Right lobe of liver (tissue), 6 donors: ENCODE measurements around the gene HLA-DPB1. TPM values are rescaled to one million over a fixed set of nuclear protein-coding genes. Genes with fewer than 3 reads are reported as not detected.

Source experiments
- ATAC-seq, 4 donors: fragments of 200-7000 bp; cut with Tn5 transposase; one replicate each; pipeline ENCODE4 v1.9.1; 2020; ENCODE audit warnings: mild to moderate bottlenecking in 4 of 4, moderate library complexity in 4 of 4
- DNase-seq, 3 donors: peaks; one replicate each; pipeline ENCODE4 v3.0.0-alpha.2; 2020
- H3K27ac ChIP-seq, 3 donors: fragments of 200-600 bp; one replicate each; pipeline ENCODE4 v1.8.0; 2022
- H3K27me3 ChIP-seq, 2 donors: fragments of 200-600 bp; one replicate each; pipeline ENCODE4 v1.8.0; 2022
- H3K36me3 ChIP-seq, 4 donors: fragments of 200-600 bp; sonication (generic) in 1 of 4; one replicate each; pipeline versions ENCODE4 v1.5.1 to v1.8.0; 2017 to 2022; ENCODE audit warnings: control low read depth in 1 of 4
- H3K4me1 ChIP-seq, 4 donors: fragments of 200-600 bp; sonication (generic) in 1 of 4; one replicate each; pipeline versions ENCODE4 v1.5.1 to v1.8.0; 2017 to 2022; ENCODE audit warnings: control low read depth in 1 of 4
- H3K4me3 ChIP-seq, 3 donors: fragments of 200-600 bp; one replicate each; pipeline ENCODE4 v1.8.0; 2022
- H3K9me3 ChIP-seq, 4 donors: fragments of 200-600 bp; sonication (generic) in 1 of 4; one replicate each; pipeline versions ENCODE4 v1.5.1 to v1.8.0; 2017 to 2022; ENCODE audit warnings: control low read depth in 1 of 4
- POLR2A ChIP-seq: fragments of 450-650 bp; IDR thresholded peaks from one replicate; pipeline ENCODE4 v1.6.1; 2017; ENCODE audit warnings: antibody characterized with exemption, mild to moderate bottlenecking
- WGBS: methylation state at CpG from one replicate; pipeline ENCODE4 v1.1.6; 2018; ENCODE audit warnings: low coverage, low lambda C conversion rate; ENCODE audit not compliant: insufficient coverage; ENCODE audit errors: missing lambda C conversion rate; 5-methylcytosine and 5-hydroxymethylcytosine counted together
- intact Hi-C, 2 donors: fragments of 100-400 bp; cut with DNase I; formaldehyde crosslinking; loops; one replicate each; pipeline versions ENCODE4 v1.11.2 to v1.14.1; 2022
- total RNA-seq, 6 experiments: library from RNA; depleted of rRNA in 2 of 6; stranded (reverse); fragments of >200 nt in 2 of 6; fragmentation: NEBNext Ultra II Directional in 3 of 6; extraction: Animal tissue kit (Norgen Biotek cat#: 25700) in 3 of 6; gene quantifications; one replicate each; pipeline versions ENCODE4 v1.1.0 to v1.2.4, GENCODE V29; 2016 to 2023
- TF ChIP-seq, protein P1 (sequence below), 4 donors: fragments of 200-600 bp in 3 of 4; fragments of 450-650 bp in 1 of 4; IDR thresholded peaks; one replicate each; pipeline versions ENCODE4 v1.5.1 to v1.8.0; 2016 to 2022; ENCODE audit warnings: antibody characterized with exemption in 4 of 4, mild to moderate bottlenecking in 2 of 4
- donor health status: DM: no; HTN: yes; CAD: no.
- donor health status: DM: no; HTN: no; CAD: no.
- donor health status: DM: no; HTN: no; CAD: no.
- donor health status: DM: no; HTN: yes; CAD: no.
- donor health status: DM: no; HTN: yes; CAD: no.

The HLA-DPB1 gene
- total RNA-seq, 6 experiments from 2014 or later = 8.6 to 66.7 (median 23.0) TPM

DNA sequence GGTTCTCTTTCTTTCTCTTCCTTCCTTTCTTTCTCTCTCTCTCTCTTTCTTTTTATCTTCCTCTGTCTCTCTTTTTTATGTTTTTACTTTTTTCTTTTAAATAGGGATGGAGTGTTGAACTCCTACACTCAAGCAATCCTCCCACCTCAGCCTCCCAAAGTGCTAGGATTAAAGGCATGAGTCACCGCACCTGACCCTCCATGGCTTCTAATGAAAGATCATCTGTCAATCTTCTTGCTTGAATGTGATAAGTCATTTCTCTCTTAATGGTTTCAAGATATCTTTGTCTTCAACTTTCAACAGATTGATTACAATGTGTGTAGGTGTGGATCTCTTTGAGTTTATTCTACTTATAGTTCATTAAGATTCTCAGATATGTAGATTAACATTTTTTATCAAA lies 41.2 kb upstream of the HLA-DPB1 start:
- no peak for DNase-seq
- ATAC-seq = no peak
- Histone ChIP-seq H3K36me3 (no peaks in the 10 kb centered on the region), H3K27ac (no peak overlapping the region), H3K9me3 (no peaks in the 10 kb centered on the region), H3K4me1 (peaks cover 0 to 9% (median 0%) of the 10 kb centered on the region in 4 donors), H3K27me3 (no peaks in the 10 kb centered on the region), H3K4me3 (no peak overlapping the region)
- intact Hi-C loops = no loop called here
- 100% methylated on average over 1 of the region's 1 CpG for WGBS
- TF ChIP-seq POLR2A = no peak
- TF ChIP-seq, protein P1, sequence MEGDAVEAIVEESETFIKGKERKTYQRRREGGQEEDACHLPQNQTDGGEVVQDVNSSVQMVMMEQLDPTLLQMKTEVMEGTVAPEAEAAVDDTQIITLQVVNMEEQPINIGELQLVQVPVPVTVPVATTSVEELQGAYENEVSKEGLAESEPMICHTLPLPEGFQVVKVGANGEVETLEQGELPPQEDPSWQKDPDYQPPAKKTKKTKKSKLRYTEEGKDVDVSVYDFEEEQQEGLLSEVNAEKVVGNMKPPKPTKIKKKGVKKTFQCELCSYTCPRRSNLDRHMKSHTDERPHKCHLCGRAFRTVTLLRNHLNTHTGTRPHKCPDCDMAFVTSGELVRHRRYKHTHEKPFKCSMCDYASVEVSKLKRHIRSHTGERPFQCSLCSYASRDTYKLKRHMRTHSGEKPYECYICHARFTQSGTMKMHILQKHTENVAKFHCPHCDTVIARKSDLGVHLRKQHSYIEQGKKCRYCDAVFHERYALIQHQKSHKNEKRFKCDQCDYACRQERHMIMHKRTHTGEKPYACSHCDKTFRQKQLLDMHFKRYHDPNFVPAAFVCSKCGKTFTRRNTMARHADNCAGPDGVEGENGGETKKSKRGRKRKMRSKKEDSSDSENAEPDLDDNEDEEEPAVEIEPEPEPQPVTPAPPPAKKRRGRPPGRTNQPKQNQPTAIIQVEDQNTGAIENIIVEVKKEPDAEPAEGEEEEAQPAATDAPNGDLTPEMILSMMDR (IDR thresholded peaks at IDR 0.05) = no peak

DNA sequence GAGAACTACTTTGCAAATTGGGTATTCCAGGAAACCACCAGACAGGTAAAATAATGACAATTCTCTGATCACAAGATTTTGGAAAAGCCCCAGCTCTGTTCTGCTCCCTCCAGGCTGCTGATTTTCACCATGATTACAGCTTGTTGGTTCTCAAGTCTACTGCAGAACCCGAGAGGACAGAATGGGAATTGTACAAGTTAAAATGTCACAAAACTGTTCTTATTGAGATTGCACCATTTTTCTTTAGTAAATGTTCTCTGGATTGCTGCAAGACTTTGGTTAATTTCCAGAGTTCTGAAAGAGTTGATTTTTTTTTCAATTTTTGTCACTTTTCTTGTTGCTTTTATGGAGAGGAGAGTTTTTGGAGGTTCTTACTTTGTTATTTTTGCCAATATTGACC lies 39.3 kb upstream of the HLA-DPB1 start:
- 17% methylated on average over 1 of the region's 1 CpG for WGBS
- no peaks in the 10 kb centered on the region for H3K27me3 ChIP-seq
- no peak for DNase-seq
- H3K4me1 ChIP-seq = peaks cover 0 to 9% (median 0%) of the 10 kb centered on the region in 4 donors
- intact Hi-C loops = no loop called here
- no peaks in the 10 kb centered on the region for H3K9me3 ChIP-seq
- no peak overlapping the region for H3K27ac ChIP-seq
- no peaks in the 10 kb centered on the region for H3K36me3 ChIP-seq
- ATAC-seq = peak in 3 of 4 donors; percentile 44 to 62 (median 51)
- H3K4me3 ChIP-seq = no peak overlapping the region
- TF ChIP-seq POLR2A = no peak
- TF ChIP-seq, protein P1 (IDR thresholded peaks at IDR 0.05) = no peak

DNA sequence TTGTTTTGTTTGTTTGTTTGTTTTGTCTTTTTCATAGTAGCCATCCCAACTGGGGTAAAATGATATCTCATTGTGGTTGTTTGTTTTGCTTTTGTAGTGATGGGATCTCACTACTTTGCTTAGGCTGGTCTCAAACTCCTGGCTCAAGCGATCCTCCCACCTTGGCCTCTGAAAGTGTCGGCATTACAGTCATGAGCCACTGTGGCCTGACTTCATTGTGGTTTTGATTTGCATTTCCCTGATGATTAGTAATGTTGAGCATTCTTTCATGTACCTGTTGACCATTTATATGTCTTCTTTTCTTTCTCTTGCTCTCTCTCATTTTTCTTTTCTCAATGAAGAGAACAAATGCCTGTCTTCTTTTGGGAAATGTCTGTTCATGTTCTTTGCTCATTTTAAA lies 35.6 kb upstream of the HLA-DPB1 start:
- ATAC-seq (no peak), DNase-seq (no peak)
- peaks cover 0 to 9% (median 0%) of the 10 kb centered on the region in 4 donors for H3K4me1 ChIP-seq
- intact Hi-C loops = no loop called here
- no CpG with 5 or more reads among the region's 2 CpGs for WGBS
- no peak overlapping the region for H3K4me3 ChIP-seq
- no peaks in the 10 kb centered on the region for H3K9me3 ChIP-seq
- no peaks in the 10 kb centered on the region for H3K27me3 ChIP-seq
- TF ChIP-seq POLR2A = no peak
- TF ChIP-seq, protein P1 (IDR thresholded peaks at IDR 0.05) = no peak
- H3K27ac ChIP-seq = no peak overlapping the region
- H3K36me3 ChIP-seq = no peaks in the 10 kb centered on the region

DNA sequence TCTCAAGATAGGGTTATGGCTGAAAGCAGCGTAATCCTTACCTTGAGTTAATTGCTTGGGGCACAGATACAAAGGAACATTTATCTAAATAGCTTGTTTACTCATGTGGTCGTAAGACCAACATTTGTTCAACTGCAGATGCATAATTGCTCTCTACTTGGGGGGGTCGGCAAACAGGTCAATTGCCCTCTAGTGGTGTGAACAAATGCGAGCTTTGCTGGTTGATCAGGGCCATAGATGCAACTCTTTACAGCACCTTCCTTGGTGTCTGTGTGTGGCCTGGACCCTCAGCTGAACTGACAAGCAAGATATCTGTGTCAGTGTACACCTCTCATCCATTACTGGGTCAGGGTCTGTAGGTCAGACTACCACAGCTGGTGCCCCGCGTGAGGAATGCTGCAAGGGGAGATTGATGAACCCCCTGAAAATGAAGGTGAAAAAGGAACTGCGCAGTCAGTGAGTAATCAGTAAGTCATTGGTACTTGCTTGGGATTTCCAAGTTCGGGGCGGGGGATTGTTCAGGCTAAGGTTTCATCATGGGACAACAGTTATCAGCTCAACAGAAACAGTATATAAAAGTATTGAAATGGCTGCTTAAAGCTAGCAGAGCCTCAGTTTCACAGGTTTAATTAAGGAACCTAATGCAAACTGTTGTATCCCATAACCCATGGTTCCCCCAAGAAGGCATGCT lies 26.3 kb upstream of the HLA-DPB1 start:
- Histone ChIP-seq H3K4me3 (no peak overlapping the region), H3K27me3 (no peaks in the 10 kb centered on the region), H3K36me3 (no peaks in the 10 kb centered on the region), H3K4me1 (peaks cover 0 to 11% (median 4%) of the 10 kb centered on the region in 4 donors), H3K27ac (no peak overlapping the region), H3K9me3 (no peaks in the 10 kb centered on the region)
- intact Hi-C loops = no loop called here
- WGBS = 67% methylated on average over 9 of the region's 9 CpGs
- DNase-seq (no peak), ATAC-seq (no peak)
- TF ChIP-seq, protein P1 (IDR thresholded peaks at IDR 0.05) = peak in 2 of 4 donors; percentile 2 to 14
- no peak for TF ChIP-seq POLR2A
